Stimulated activated CD8-positive, alpha-beta memory T cell treated with anti-CD3 and anti-CD28 coated beads, Interleukin-4, amount 100 ng/mL, for 48 hours (primary cell): ENCODE results near the gene HRH1.
"Not testable (repeated sequence)": the region's sequence is repeated elsewhere in the genome, so short reads cannot be mapped to it uniquely, and the experiment has no call there.

Source experiments
- DNase-seq: peaks from one replicate; pipeline ENCODE4 v3.0.0-alpha.2; 2020

The HRH1 gene

DNA sequence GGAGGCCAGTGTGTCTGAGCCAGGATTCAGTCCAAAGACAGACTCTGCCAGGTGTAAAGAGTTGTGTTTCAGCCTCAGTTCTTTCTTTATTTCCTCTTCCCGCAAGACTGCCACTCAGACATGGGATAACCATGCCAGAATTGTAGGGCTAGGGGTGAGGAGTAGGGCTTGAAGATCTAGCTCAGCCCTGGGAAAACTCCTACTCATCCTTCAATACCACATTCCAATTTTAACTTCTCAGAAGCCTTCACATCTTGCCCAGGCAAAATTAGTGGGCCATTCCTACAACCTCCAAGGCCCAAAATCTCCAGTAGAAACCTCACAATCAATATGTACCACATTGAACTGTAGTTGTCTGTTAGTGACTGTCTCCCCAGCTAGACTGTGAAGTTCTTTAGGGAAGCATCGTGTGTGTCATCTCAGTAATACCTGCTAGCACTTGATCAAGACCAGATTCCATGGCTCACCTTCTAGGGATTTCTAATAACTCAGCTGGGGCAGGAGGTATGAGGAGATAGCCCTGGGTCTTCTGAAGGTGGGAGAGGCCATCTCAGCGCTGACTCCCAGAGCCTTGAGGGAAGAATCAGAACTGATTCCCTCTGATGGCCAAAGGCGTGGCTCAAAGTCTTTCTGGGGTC is 19.7 kb downstream of the HRH1 start:
- no peak for DNase-seq

DNA sequence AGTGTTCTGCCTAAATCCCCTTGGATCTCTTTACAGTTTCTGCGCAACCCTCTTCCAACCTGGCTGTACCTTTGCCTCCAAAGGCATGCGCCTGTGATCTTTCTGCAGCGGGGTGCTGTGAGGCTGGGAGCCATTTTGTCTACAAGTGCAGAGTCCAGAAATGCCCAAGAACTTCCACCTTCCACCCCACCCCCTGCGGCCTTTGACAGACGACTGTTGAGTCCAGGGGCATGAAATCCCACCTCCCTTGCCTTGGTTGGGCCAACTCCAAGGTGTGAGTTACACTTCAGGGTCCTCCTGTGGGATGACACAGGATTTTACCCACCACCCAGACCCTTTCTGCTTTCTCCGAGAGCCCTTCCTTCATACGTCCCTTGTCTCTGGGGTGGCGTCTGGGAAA is 24.1 kb downstream of the HRH1 start:
- no peak for DNase-seq

DNA sequence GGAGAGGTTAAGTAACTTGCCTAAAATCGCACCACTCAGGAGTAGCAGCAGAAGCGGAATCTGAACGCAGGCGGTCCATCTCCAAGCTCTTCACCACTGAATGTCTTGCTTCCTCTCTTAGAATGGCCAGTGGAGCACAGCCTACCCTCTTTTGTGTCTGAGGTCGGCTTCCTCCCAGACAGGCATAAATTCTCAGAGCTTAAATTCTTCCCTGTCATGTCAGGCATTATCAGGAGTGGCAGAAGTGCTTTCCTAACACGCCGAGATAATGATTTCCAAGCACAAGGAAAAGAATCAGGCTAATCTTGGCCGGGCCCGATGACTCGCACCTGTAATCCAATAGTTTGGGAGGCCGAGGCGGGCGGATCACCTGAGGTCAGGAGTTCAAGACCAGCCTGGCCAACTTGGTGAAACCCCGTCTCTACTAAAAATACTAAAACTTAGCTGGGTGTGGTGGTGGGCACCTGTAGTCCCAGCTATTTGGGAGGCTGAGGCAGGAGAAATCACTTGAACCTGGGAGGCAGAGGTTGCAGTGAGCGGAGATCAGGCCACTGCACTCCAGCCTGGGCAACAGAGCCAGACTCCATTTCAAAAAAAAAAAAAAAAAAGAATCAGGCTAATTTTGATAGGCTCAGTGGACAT is 30.2 kb downstream of the HRH1 start:
- not testable (repeated sequence) for DNase-seq

DNA sequence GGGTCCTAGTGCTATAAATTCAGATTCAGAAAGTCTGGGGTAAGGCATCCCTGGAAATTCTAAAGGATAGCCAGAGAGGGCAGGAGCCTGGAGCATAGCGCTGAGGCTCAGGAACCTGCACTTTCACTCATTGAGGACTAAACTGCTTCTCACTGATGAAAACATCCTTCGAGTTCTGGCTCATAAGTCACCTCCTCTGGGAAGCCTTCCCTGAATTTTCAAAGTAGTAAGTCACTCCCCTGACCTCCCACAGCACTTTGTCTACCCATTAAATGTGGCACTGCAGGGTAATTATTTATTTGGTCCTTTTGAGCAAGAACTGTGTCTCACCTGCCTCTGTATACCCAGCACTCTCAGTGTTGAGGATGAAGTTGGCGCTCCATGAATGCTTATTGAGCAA is 30.9 kb downstream of the HRH1 start:
- no peak for DNase-seq

DNA sequence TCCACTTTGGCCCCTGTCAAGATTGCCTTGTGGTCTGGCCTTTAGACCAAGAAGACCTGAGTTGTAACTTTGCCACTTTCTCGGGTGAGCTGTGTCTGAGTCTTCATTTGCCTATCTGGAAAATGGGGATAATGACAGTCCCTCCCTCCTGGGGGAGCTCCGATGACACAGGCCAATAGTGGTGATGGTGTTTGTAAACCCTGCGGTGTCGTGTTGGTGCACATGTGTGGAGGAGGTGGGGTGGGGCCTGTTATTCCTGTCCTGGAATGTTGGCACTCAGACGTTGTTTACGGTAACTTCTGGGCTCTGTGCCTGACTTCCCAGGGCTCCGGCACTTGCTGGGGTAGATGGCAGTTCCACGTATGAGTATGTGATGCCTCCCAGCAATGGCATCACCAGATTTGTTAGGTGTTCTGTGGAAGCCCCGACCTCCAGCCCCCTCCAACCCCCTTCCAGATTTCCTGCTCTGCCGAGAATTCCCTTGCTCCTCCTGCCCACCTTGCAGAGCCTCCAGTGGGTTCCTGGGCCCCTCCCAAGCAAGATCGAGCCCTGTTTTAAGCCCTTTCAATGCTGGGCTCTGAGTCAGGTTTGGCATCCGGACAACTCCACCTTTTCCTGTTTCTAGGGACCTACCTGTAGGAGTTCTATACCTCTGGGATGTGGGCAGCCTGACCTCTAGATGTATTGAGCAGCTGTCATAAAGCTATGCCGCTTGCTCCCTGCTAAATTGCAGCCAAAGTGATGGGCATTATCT is 31.4 kb downstream of the HRH1 start:
- no peak for DNase-seq

DNA sequence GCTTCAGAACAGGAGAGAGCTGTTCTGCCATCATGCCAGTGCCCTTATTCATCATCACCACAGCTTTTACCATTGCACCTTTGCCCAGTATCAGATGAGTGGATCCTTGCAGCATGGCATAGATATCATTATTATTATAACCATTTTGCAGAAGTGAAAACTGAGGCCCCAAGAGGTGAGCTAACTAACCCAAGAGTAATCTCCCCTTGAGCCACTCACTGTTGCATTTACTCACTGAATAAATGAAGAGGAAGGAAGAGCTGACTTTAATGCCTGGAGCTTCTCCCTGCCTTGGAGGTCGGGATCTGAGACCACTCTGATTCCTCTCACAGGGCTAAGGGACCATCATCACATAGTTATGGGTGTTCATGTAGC is 32.0 kb downstream of the HRH1 start:
- no peak for DNase-seq

DNA sequence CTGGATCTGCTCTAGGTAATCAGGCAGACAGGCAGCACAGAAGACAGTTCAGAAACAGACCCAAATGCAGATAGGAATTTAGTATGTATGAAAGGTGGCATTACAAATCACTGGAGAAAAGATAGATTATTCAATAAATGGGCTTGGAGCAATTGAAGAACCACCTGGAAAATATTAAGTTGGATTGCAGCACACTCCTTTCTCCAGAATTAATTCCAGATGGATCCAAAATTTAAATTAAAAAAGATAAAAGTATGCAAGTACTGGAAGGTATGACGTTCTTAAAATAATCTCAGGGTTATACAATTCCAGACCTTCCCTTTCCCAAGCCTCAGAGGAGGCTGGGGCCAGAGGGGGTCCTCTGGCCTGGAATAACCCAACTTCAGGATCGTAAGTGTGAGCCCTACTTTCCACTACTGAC is 32.5 kb downstream of the HRH1 start:
- no peak for DNase-seq

DNA sequence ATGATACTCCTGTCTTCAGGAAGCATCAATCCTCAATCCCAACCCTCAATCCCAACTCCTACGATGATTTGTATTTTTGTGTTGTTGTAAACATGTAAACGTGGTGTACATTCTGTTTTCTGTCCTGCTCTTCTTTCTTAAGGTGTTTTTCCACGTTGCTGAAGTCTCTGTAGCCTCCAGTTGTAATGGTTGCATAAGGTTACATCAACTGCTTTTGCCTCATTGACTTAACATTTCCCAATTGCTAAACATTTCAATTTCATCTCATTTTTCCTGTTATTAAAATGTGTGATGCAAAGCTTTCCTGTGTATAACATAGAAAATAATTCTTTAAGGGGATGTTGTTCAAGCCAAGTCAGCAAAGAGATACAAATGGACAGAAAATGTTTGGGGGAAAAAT is 33.4 kb downstream of the HRH1 start:
- DNase-seq, result no peak

DNA sequence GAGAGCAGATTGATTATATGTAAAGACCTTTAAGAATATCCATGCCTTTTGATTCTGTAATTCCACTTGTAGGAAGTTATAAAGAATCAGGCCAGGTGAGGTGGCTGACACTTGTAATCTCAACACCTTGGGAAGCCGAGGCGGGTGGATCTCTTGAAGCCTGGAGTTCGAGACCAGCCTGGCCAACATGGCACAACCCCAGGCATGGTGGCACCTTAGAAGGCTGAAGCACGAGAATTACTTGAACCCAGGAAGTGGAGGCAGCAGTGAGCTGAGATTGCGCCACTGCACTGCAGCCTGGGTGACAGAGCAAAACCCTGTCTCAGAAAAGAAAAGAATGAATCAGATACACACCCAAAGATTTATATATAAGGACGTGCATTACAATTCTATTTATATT is 33.9 kb downstream of the HRH1 start:
- no peak for DNase-seq

DNA sequence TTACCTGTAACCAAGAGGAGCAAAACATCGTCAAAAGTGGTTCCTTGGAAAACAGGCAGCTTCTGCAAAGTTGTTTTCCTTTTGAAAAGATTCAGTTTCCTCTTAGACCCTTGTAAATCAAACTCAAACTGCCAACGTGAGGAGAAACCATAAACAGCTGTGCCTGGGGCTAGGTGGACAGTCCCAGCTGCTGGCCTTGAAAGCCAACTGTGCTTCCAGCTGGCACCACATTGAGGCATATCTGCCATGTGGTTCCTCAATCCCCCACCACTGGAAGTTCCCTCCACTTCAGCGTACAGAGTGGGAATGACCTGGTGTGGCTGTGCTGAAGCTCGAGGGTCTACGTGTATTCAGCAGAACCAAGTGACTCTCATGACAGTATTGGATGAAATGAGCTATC is 40.9 kb downstream of the HRH1 start:
- DNase-seq, result peak; percentile 25

DNA sequence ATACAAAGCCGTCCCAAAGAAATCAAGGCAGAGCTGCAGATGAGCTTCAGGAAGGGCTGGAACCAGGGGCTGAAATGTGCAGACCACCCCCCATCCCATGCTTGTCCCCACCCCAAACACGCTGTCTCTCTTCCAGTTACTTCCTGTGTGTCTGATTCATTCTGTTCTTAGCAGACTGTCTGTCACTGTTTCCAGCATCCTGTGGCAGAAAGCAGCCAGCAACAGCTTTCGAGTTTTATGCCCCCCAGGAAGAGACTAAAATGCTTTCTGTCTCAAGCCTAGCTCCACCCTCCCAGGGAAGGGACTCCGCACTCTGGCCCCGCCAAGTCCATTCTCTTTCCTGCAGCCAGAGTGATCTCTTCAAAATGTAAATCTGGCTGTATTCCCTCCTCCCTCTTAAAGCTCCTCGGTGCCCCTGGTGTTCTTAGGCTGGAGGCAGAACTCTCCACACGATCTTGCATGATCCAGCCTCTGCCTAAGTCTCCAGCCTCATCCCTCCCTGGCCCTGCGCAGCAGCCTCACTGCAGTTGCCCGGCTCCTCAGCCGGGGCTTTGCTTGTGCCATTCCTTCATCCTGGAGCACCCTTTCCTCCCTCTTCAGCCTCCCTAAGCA is 41.5 kb downstream of the HRH1 start:
- DNase-seq, result peak; percentile 43

DNA sequence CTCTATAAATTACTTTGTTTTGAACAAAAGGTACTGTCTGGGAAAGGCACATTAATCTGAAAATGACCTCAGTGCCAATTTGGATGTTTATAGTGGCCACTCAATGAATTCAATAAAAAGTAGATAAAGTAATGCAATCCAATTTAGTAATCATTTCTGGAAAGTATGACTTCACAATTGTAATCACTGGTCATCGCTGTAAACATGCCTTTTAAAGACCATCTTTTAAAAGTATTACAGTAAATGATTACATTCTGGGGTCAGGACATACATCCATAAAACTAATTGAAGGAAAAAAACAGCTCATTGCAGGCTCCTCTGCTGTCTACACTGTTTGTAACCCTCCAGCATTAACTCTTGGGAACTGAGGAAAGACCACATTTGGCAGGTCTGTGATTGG is 43.2 kb downstream of the HRH1 start:
- no peak for DNase-seq

DNA sequence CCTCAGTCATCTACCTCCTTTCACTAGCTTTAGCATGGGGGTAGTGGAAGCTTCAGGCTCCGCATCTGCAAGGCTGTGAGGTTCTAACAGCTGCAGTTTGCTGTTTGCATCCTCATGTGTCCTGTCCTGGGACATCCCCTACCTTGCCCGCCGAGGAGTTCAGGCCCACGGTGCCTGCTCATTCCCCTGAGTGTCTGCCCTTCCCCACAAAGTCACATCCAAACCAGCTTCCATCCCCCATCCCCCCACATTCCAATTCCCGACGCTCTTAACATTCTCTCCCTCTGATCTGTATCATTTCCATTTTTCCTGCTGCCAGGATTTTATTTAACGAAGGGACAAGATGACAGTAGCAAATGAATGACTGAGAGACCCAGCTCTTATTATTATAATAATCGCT is 43.8 kb downstream of the HRH1 start:
- DNase-seq, result no peak

DNA sequence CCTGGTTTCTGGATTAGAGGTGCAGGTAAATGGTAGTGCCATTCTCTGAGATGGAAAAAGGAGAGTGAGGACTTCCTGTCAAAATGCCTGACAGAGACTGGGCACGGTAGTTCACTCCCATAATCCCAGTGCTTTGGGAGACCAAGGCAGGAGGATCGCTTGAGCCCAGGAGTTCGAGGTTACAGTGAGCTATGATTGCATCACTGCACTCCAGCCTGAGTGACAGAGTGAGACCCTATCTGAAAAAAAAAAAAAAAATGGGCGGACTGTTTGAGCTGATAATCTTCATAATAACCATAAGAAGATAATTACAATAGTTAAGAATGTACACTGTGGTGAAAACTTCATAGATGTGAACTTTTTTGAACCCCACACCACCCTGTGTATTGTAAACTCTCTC is 44.2 kb downstream of the HRH1 start:
- no peak for DNase-seq

DNA sequence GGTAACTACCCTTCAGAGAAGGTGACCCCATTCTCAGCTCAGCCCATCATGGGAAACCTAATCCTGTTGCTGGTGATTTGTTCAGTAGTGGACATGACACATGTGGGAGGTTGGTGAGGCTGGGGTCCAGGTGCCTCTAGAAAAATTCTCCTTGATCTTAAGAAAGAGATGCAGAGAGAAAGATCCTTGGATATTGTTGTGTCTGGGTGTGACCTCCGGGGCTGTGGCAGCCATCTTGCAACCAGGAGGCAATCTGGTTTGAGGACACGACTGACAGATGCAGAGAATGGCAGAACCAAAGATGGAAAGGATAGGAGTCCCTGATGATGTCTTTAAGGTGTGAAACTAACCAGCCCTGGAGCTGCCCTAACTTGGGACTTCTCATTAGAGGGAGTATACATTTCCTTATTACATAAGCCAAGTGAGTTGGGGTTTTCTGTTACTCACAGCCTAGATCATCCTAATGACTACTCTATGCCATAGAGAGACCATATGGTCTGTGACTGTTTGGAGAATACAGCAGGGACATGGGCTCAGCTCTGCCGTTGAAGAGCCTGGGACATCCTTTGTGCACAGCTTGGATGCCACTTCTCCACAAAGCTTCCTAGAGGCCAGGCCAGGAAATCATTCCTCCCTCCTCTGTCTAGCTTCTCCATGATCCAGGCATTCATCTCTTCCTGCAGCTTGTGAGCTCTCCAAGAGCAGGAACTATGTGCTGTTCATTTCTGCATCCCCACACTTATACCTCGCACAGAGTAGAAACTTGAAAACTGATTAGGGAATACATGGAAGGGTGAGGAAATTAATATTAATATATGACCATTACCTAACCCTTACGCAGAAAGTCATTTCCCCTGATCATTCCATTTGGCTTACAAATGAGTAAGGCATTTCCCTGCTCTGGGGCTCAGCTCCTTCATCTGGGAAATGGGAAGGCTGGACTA is 45.9 kb downstream of the HRH1 start:
- DNase-seq, result no peak

DNA sequence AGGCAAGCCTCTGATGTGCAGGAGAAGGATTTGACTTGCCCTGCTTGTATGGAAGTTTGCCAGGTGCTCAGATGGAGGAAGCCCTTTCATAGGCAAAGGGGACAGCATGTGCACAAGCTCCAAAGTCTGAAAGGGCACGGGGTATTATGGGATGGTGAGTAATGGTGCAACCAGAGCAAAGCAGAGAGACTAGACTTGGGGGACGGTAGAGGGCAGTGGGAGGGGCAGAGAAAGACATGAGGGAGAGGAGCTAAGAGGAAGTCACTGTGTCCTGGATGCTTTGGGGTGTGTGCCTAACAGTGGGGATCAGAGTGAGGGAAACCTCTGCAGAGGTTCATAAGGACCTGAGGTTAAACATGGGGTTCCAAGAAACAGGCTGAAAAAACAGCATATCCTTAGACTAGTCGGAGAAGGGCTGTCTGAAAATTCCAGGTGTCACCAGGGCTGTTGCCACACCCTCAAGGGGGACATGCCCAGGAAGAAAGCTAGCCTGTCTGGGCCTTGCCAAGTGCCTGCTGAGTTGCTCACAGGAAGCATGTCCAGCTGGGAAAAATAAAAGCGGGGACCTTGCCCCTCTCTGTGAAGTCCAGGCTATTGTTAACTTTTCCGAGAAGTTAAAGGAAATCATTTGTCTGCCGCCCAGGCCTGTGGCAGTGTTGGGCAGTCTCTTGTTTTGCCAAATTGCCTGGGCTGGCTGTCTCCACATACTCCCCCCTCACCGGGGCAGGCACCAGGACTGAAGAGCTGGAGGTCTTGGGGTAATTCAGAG is 47.1 kb downstream of the HRH1 start:
- DNase-seq, result no peak

DNA sequence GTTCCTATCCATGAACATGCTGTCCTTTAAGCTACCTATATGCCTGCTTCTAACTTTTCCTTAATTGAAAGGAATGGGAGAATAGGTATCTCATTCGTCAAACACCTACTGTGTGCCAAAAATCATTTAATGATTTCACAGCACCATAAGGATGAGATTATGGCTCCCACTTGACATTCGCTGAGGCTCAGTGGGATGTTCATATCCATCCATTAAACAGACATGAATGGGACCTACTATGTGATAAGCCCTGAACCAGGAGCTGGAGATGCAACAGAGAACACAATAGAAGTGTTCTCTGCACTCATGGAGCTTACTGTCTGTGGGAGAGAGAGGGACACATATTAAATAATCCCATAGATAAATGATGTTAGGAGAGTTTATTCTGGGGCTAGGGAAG is 49.7 kb downstream of the HRH1 start:
- DNase-seq, result no peak

DNA sequence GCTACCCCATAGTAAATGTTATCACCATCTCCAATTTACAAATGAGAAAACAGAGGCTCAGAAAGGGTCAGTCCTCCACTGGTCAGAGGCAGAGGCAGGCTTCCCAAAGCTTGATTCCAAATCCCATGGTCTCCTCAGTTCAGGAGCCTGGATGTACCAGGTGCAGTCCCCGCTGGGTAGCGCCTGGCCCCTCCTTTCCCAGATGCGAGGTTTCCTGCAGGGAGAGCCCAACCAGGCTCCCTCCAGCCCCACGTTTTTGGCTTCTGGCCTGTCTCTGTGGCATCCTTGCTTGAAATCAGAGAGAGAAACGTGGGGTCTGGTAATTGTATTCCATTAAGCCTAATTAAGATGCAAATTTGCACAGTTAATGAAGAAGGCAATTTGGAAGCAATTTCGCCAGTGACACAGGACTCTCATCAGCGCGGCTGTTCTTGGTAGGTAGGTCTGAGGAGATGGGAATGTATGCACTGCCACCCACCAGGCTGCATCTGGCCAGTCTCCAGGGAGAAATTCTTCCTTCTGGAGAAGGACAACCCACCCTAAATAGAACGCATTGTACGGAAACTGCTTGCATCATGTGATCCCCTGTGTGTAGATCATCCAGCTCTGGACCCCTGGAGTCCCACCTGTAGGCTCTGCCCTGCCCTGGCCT is 50.5 kb downstream of the HRH1 start:
- DNase-seq, result no peak

DNA sequence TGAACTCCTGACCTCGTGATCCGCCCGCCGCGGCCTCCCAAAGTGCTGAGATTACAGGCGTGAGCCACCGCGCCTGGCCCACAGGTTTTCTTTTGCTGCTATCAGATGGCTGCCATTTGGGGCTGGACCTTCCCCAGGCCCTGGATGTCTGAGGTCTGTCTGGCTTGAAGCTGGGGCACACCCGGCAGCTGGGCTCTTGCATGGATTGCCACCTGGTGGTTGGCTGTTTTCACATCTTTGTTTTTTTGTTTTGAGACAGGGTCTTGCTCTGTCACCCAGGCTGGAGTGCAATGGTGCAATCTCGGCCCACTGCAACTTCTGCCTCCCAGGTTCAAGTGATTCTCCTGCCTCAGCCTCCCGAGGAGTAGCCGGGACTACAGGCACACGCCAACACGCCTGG is 51.6 kb downstream of the HRH1 start:
- not testable (repeated sequence) for DNase-seq

DNA sequence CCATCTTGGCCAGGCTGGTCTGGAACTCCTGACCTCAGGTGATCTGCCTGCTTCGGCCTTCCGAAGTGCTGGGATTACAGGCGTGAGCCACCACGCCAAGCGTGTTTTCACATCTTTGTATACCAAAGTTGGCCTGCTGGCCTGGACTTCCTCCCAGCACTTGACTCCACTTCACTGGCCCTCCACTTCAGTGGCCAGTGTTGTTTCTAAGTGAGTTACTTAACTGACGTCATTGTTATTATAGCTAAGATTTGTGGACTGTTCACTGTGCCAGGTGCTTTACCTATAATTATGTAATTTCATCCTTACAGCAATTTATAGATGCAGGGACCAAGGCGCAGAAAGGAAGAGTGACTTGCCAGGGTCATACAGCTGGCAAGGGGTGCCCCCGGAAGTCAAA is 52.0 kb downstream of the HRH1 start:
- DNase-seq, result no peak

DNA sequence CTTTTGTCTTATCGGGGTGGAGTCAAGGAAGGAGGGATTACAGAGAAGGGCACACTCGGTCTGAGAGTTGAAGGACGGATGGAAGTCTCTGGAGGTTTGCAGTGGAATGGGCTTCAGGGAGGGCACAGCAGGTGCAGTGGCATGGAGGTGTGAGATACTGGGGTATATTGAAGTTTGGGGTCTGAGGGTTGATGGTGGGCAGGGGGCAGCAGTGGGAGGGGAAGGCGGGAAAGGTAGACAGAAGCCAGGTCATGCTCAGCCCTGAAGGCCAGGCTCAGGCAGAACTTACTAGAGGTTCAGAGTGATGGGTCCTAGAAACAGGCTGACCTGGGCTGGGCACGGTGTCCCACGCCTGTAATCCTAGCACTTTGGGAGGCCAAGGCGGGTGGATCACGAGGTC is 52.7 kb downstream of the HRH1 start:
- DNase-seq, result no peak
